Measurements from ENCODE around the gene ORC4. TPM values are rescaled to one million over a fixed set of nuclear protein-coding genes. Genes with fewer than 3 reads are reported as not detected.
A peak's percentile ranks its signal among the peaks of the same experiment; 100 is the strongest.

Gene ORC4
- polyA plus RNA-seq, 1 donor (not counting 4 experiments of a cell fraction or from before 2014, with no cell fraction given), result 62.4 TPM

- Histone ChIP-seq H3K9me3 (ENCODE audit: control insufficient read depth, low read depth, low read length) (no peaks in the 10 kb centered on the region), H3K4me2 (ENCODE audit: control insufficient read depth, extremely low read depth, insufficient read depth, low read depth, low read length) (no peak overlapping the region)
These were observed 106.6 kb downstream of the ORC4 start for GRCh38 chr2:147913701-147914480.

GRCh38 chr2:147910990-147911473 is 109.5 kb downstream of the ORC4 start:
- Histone ChIP-seq H3K9me3 (ENCODE audit: control insufficient read depth, low read depth, low read length) (no peaks in the 10 kb centered on the region), H3K79me2 (ENCODE audit: control insufficient read depth, insufficient read depth, low read length) (no peaks in the 10 kb centered on the region), H3K4me2 (ENCODE audit: control insufficient read depth, extremely low read depth, insufficient read depth, low read depth, low read length) (no peak overlapping the region), H3K9me1 (ENCODE audit: control insufficient read depth, extremely low read depth, insufficient read depth, low read length) (no peaks in the 10 kb centered on the region), H2AFZ (ENCODE audit: control insufficient read depth, low read length) (no peak overlapping the region), H3K27me3 (ENCODE audit: control insufficient read depth, extremely low read depth, insufficient read depth, low read length) (no peaks in the 10 kb centered on the region), H3K4me3 (ENCODE audit: control insufficient read depth in 2 of 3, extremely low read depth in 1 of 3, insufficient read depth in 2 of 3, low read depth in 1 of 3, low read length in 3 of 3) (no peak overlapping the region), H3K4me1 (ENCODE audit: control insufficient read depth, extremely low read depth, insufficient read depth, low read length) (peaks cover 4% of the 10 kb centered on the region), H4K20me1 (ENCODE audit: control insufficient read depth, extremely low read depth, insufficient read depth, low read length) (no peaks in the 10 kb centered on the region), H3K27ac (ENCODE audit: control insufficient read depth, insufficient read depth, low read length) (no peak overlapping the region), H3K36me3 (ENCODE audit: control insufficient read depth in 2 of 2, extremely low read depth in 1 of 2, insufficient read depth in 2 of 2, low read length in 2 of 2) (no peaks in the 10 kb centered on the region), H3K9ac (ENCODE audit: control insufficient read depth, extremely low read depth, insufficient read depth, low read length) (no peak overlapping the region)
- FAIRE-seq (no peak), DNase-seq (ENCODE audit: low read depth, low spot score) (peak; percentile 1)
- no peak for TF ChIP-seq EZH2 (IDR thresholded peaks at IDR 0.05; ENCODE audit: low read length)
- TF ChIP-seq CTCF (optimal IDR thresholded peaks at IDR 0.05 in 1 of 3, IDR thresholded peaks at IDR 0.05 in 1 of 3, conservative IDR thresholded peaks at IDR 0.05 in 1 of 3; ENCODE audit: extremely low read depth in 1 of 3, insufficient read depth in 2 of 3, low read length in 3 of 3), result peak in 2 of 3 experiments; percentile 44 to 45
- dilution Hi-C loops (cut with MboI; ENCODE audit: extremely low pct_ligation_motif_present, low sequenced_read_pairs), result loop anchor here (25.0 kb wide), 1 partner anchor 874 kb away; no protein-coding TSS in a partner anchor

More at GRCh38 chr2:147913701-147914480, 106.6 kb downstream of the ORC4 start:
- H3K9ac ChIP-seq (ENCODE audit: control insufficient read depth, extremely low read depth, insufficient read depth, low read length), result no peak overlapping the region
- no peak overlapping the region for H3K4me3 ChIP-seq (ENCODE audit: control insufficient read depth in 2 of 3, extremely low read depth in 1 of 3, insufficient read depth in 2 of 3, low read depth in 1 of 3, low read length in 3 of 3)
- no peak overlapping the region for H3K27ac ChIP-seq (ENCODE audit: control insufficient read depth, insufficient read depth, low read length)
- TF ChIP-seq EZH2 (IDR thresholded peaks at IDR 0.05; ENCODE audit: low read length), result no peak
- TF ChIP-seq CTCF (optimal IDR thresholded peaks at IDR 0.05 in 1 of 3, IDR thresholded peaks at IDR 0.05 in 1 of 3, conservative IDR thresholded peaks at IDR 0.05 in 1 of 3; ENCODE audit: extremely low read depth in 1 of 3, insufficient read depth in 2 of 3, low read length in 3 of 3), result no peak
- FAIRE-seq (peak; percentile 34), DNase-seq (ENCODE audit: low read depth, low spot score) (no peak)
- H2AFZ ChIP-seq (ENCODE audit: control insufficient read depth, low read length), result no peak overlapping the region
- no peaks in the 10 kb centered on the region for H3K9me1 ChIP-seq (ENCODE audit: control insufficient read depth, extremely low read depth, insufficient read depth, low read length)
- dilution Hi-C loops (cut with MboI; ENCODE audit: extremely low pct_ligation_motif_present, low sequenced_read_pairs), result loop anchor here (25.0 kb wide), 1 partner anchor 877 kb away; no protein-coding TSS in a partner anchor
- H3K4me1 ChIP-seq (ENCODE audit: control insufficient read depth, extremely low read depth, insufficient read depth, low read length), result peaks cover 4% of the 10 kb centered on the region
- H3K27me3 ChIP-seq (ENCODE audit: control insufficient read depth, extremely low read depth, insufficient read depth, low read length), result no peaks in the 10 kb centered on the region
- no peaks in the 10 kb centered on the region for H3K36me3 ChIP-seq (ENCODE audit: control insufficient read depth in 2 of 2, extremely low read depth in 1 of 2, insufficient read depth in 2 of 2, low read length in 2 of 2)
- no peaks in the 10 kb centered on the region for H3K79me2 ChIP-seq (ENCODE audit: control insufficient read depth, insufficient read depth, low read length)
- no peaks in the 10 kb centered on the region for H4K20me1 ChIP-seq (ENCODE audit: control insufficient read depth, extremely low read depth, insufficient read depth, low read length)

All from keratinocyte (primary cell).